Astrocyte (in vitro differentiated cells and primary cell): ENCODE data around the gene TKTL2. TPM values are rescaled to one million over a fixed set of nuclear protein-coding genes. Genes with fewer than 3 reads are reported as not detected.

Source experiments
- DNase-seq: peaks from one replicate; pipeline ENCODE4 v3.0.0-alpha.2; 2010; ENCODE audit warnings: low read depth
- FAIRE-seq: peaks from 2 replicates; lab custom pipeline; 2011; peaks lifted over from hg19 to GRCh38; lab: Jason Lieb, UNC
- H2AFZ ChIP-seq: 2 replicates; pipeline ENCODE4 v1.6.0; 2012; ENCODE audit warnings: low read depth, low read length, inconsistent platforms
- H3K27ac ChIP-seq: 2 replicates; pipeline ENCODE4 v1.5.1; 2011; ENCODE audit warnings: low read depth, low read length, inconsistent platforms
- H3K27me3 ChIP-seq: 2 replicates; pipeline ENCODE4 v1.6.0; 2011; ENCODE audit warnings: low read length, inconsistent platforms; ENCODE audit not compliant: insufficient read depth
- H3K36me3 ChIP-seq: 2 replicates; pipeline ENCODE4 v1.5.1; 2011; ENCODE audit warnings: low read length, inconsistent platforms; ENCODE audit not compliant: insufficient read depth
- H3K4me1 ChIP-seq: 2 replicates; pipeline ENCODE4 v1.5.1; 2011; ENCODE audit warnings: low read length, inconsistent platforms; ENCODE audit not compliant: insufficient read depth
- H3K4me2 ChIP-seq: 2 replicates; pipeline ENCODE4 v1.6.0; 2012; ENCODE audit warnings: low read length, inconsistent platforms
- H3K4me3 ChIP-seq: 2 replicates; pipeline ENCODE4 v1.5.1; 2011; ENCODE audit warnings: low read depth, mild to moderate bottlenecking, low read length, inconsistent platforms; ENCODE audit not compliant: insufficient read depth
- H3K79me2 ChIP-seq: 2 replicates; pipeline ENCODE4 v1.6.0; 2012; ENCODE audit warnings: mild to moderate bottlenecking, low read length, inconsistent platforms; ENCODE audit not compliant: insufficient read depth
- H3K9ac ChIP-seq: 2 replicates; pipeline ENCODE4 v1.6.0; 2012; ENCODE audit warnings: mild to moderate bottlenecking, low read length, inconsistent platforms
- H3K9me3 ChIP-seq: 2 replicates; pipeline ENCODE4 v1.5.1; 2012; ENCODE audit warnings: low read depth, mild to moderate bottlenecking, low read length, inconsistent platforms; ENCODE audit not compliant: insufficient read depth
- H4K20me1 ChIP-seq: 2 replicates; pipeline ENCODE4 v1.6.0; 2012; ENCODE audit warnings: low read length, inconsistent platforms; ENCODE audit not compliant: insufficient read depth
- H3K27ac Mint-ChIP-seq: one replicate; pipeline ENCODE4 v1.8.0; 2021; ENCODE audit warnings: mild to moderate bottlenecking, mixed read lengths; ENCODE audit not compliant: unreplicated experiment
- H3K27me3 Mint-ChIP-seq: one replicate; pipeline ENCODE4 v1.8.0; 2021; ENCODE audit warnings: low read depth, mixed read lengths; ENCODE audit not compliant: unreplicated experiment
- H3K36me3 Mint-ChIP-seq: one replicate; pipeline ENCODE4 v1.8.0; 2021; ENCODE audit warnings: low read depth, mixed read lengths; ENCODE audit not compliant: unreplicated experiment
- H3K4me1 Mint-ChIP-seq: one replicate; pipeline ENCODE4 v1.8.0; 2021; ENCODE audit warnings: low read depth, mixed read lengths; ENCODE audit not compliant: unreplicated experiment
- H3K4me3 Mint-ChIP-seq: one replicate; pipeline ENCODE4 v1.8.0; 2021; ENCODE audit warnings: mild to moderate bottlenecking, moderate library complexity, mixed read lengths; ENCODE audit not compliant: unreplicated experiment
- H3K9me3 Mint-ChIP-seq: one replicate; pipeline ENCODE4 v1.8.0; 2021; ENCODE audit warnings: mild to moderate bottlenecking, mixed read lengths; ENCODE audit not compliant: unreplicated experiment
- CTCF ChIP-seq: IDR thresholded peaks from 2 replicates; pipeline ENCODE4 v1.5.1; 2011; ENCODE audit warnings: low read depth, mild to moderate bottlenecking, inconsistent platforms, low read length, moderate library complexity; ENCODE audit not compliant: insufficient read depth
- EZH2 ChIP-seq: IDR thresholded peaks from 2 replicates; pipeline ENCODE4 v1.6.1; 2012; ENCODE audit warnings: mild to moderate bottlenecking, low read length, inconsistent platforms; ENCODE audit not compliant: insufficient read depth
- total RNA-seq: library from RNA; stranded (reverse); gene quantifications from 2 replicates; pipeline ENCODE4 v1.2.1, GENCODE V29; 2021

TKTL2 gene
- total RNA-seq, 1 donor from 2014 or later, result not detected

- no peaks in the 10 kb centered on the region for H3K9me3 ChIP-seq
- peak overlapping the region; percentile 87 for H3K4me2 ChIP-seq
- peaks cover 21% of the 10 kb centered on the region for H4K20me1 ChIP-seq
- peaks cover 42% of the 10 kb centered on the region for H3K79me2 ChIP-seq
- H3K4me3 ChIP-seq, result peak overlapping the region; percentile 95
- Mint-ChIP-seq H3K4me3 (peak overlapping the region; percentile 98), H3K27ac (peak overlapping the region; percentile 94), H3K9me3 (no peaks in the 10 kb centered on the region), H3K36me3 (no peaks in the 10 kb centered on the region), H3K27me3 (no peaks in the 10 kb centered on the region), H3K4me1 (peaks cover 8% of the 10 kb centered on the region)
- H3K27ac ChIP-seq, result peak overlapping the region; percentile 93
- H3K4me1 ChIP-seq, result peaks cover 3% of the 10 kb centered on the region
- H3K27me3 ChIP-seq, result no peaks in the 10 kb centered on the region
- TF ChIP-seq EZH2, result no peak
- TF ChIP-seq CTCF, result no peak
- FAIRE-seq (no peak), DNase-seq (no peak)
- H3K36me3 ChIP-seq, result no peaks in the 10 kb centered on the region
- peak overlapping the region; percentile 91 for H2AFZ ChIP-seq
- H3K9ac ChIP-seq, result peak overlapping the region; percentile 96
Observed at GRCh38 chr4:163493643-163494359, 20.2 kb upstream of the TKTL2 start.

- Histone ChIP-seq H4K20me1 (peaks cover 18% of the 10 kb centered on the region), H3K9me3 (no peaks in the 10 kb centered on the region), H3K4me1 (peaks cover 3% of the 10 kb centered on the region), H2AFZ (no peak overlapping the region), H3K9ac (no peak overlapping the region), H3K79me2 (peaks cover 36% of the 10 kb centered on the region), H3K4me3 (no peak overlapping the region), H3K36me3 (no peaks in the 10 kb centered on the region), H3K27me3 (no peaks in the 10 kb centered on the region), H3K27ac (no peak overlapping the region), H3K4me2 (no peak overlapping the region)
- DNase-seq (no peak), FAIRE-seq (no peak)
- Mint-ChIP-seq H3K9me3 (no peaks in the 10 kb centered on the region), H3K27me3 (no peaks in the 10 kb centered on the region), H3K4me3 (peak overlapping the region; percentile 98), H3K36me3 (no peaks in the 10 kb centered on the region), H3K27ac (no peak overlapping the region), H3K4me1 (peaks cover 8% of the 10 kb centered on the region)
- TF ChIP-seq EZH2 (no peak), CTCF (no peak)
Observed at GRCh38 chr4:163492951-163493504, 19.5 kb upstream of the TKTL2 start.

GRCh38 chr4:163489929-163490328 is 16.4 kb upstream of the TKTL2 start:
- Mint-ChIP-seq H3K27me3 (no peaks in the 10 kb centered on the region), H3K9me3 (no peaks in the 10 kb centered on the region), H3K4me1 (no peaks in the 10 kb centered on the region), H3K27ac (no peak overlapping the region), H3K4me3 (no peak overlapping the region), H3K36me3 (no peaks in the 10 kb centered on the region)
- DNase-seq (no peak), FAIRE-seq (no peak)
- H3K4me3 ChIP-seq, result no peak overlapping the region
- H3K27me3 ChIP-seq, result no peaks in the 10 kb centered on the region
- H3K9me3 ChIP-seq, result no peaks in the 10 kb centered on the region
- TF ChIP-seq EZH2, result no peak
- no peak for TF ChIP-seq CTCF
- H3K79me2 ChIP-seq, result peaks cover 5% of the 10 kb centered on the region
- H3K9ac ChIP-seq, result no peak overlapping the region
- no peaks in the 10 kb centered on the region for H3K36me3 ChIP-seq
- H3K4me2 ChIP-seq, result no peak overlapping the region
- no peaks in the 10 kb centered on the region for H4K20me1 ChIP-seq
- no peaks in the 10 kb centered on the region for H3K4me1 ChIP-seq
- no peak overlapping the region for H3K27ac ChIP-seq
- H2AFZ ChIP-seq, result no peak overlapping the region
